ENCODE data around the gene TACO1. TPM values are rescaled to one million over a fixed set of nuclear protein-coding genes. Genes with fewer than 3 reads are reported as not detected.
A peak's percentile ranks its signal among the peaks of the same experiment; 100 is the strongest.

The TACO1 gene
- total and polyA plus RNA-seq, 9 donors = 10.2 to 18.8 (median 17.4) TPM

GRCh38 chr17:63595132-63595531, 5.6 kb upstream of the TACO1 start:
- Histone ChIP-seq H3K4me1 (ENCODE audit: control insufficient read depth, insufficient read depth, low read length) (peaks cover 2% of the 10 kb centered on the region), H3K9me3 (replicated peaks; ENCODE audit: control insufficient read depth, low read depth, low read length) (no peaks in the 10 kb centered on the region), H3K27ac (ENCODE audit: low read length) (no peak overlapping the region), H3K36me3 (ENCODE audit: control insufficient read depth, insufficient read depth, low read length) (peaks cover 29% of the 10 kb centered on the region), H3K27me3 (ENCODE audit: control insufficient read depth, insufficient read depth, low read length) (no peaks in the 10 kb centered on the region), H3K4me3 (ENCODE audit: low read length) (no peak overlapping the region)
- WGBS (ENCODE audit: insufficient coverage) = 100% methylated on average over 2 of the region's 3 CpGs
- DNase-seq = no peak

GRCh38 chr17:63596856-63597586, 3.7 kb upstream of the TACO1 start:
- Histone ChIP-seq H3K27me3 (ENCODE audit: control insufficient read depth, insufficient read depth, low read length) (no peaks in the 10 kb centered on the region), H3K4me1 (ENCODE audit: control insufficient read depth, insufficient read depth, low read length) (peaks cover 12% of the 10 kb centered on the region), H3K27ac (ENCODE audit: low read length) (no peak overlapping the region), H3K36me3 (ENCODE audit: control insufficient read depth, insufficient read depth, low read length) (peaks cover 12% of the 10 kb centered on the region), H3K9me3 (replicated peaks; ENCODE audit: control insufficient read depth, low read depth, low read length) (no peaks in the 10 kb centered on the region), H3K4me3 (ENCODE audit: low read length) (no peak overlapping the region)
- WGBS (ENCODE audit: insufficient coverage) = 60% methylated on average over 1 of the region's 6 CpGs
- no peak for DNase-seq

GRCh38 chr17:63598281-63598680, 2.4 kb upstream of the TACO1 start:
- H3K4me1 ChIP-seq (ENCODE audit: control insufficient read depth, insufficient read depth, low read length) = peaks cover 12% of the 10 kb centered on the region
- H3K27ac ChIP-seq (ENCODE audit: low read length) = no peak overlapping the region
- no peak overlapping the region for H3K4me3 ChIP-seq (ENCODE audit: low read length)
- DNase-seq = no peak
- WGBS (ENCODE audit: insufficient coverage) = no CpG with 5 or more reads among the region's 2 CpGs
- H3K36me3 ChIP-seq (ENCODE audit: control insufficient read depth, insufficient read depth, low read length) = peaks cover 3% of the 10 kb centered on the region
- no peaks in the 10 kb centered on the region for H3K27me3 ChIP-seq (ENCODE audit: control insufficient read depth, insufficient read depth, low read length)
- H3K9me3 ChIP-seq (replicated peaks; ENCODE audit: control insufficient read depth, low read depth, low read length) = no peaks in the 10 kb centered on the region

GRCh38 chr17:63601439-63602371, 1.0 kb downstream of the TACO1 start:
- Histone ChIP-seq H3K4me3 (ENCODE audit: low read length) (peak overlapping the region; percentile 71), H3K36me3 (ENCODE audit: control insufficient read depth, insufficient read depth, low read length) (peaks cover 22% of the 10 kb centered on the region), H3K27me3 (ENCODE audit: control insufficient read depth, insufficient read depth, low read length) (no peaks in the 10 kb centered on the region), H3K9me3 (replicated peaks; ENCODE audit: control insufficient read depth, low read depth, low read length) (no peaks in the 10 kb centered on the region), H3K27ac (ENCODE audit: low read length) (peak overlapping the region; percentile 22), H3K4me1 (ENCODE audit: control insufficient read depth, insufficient read depth, low read length) (peaks cover 12% of the 10 kb centered on the region)
- 17% methylated on average over 1 of the region's 9 CpGs for WGBS (ENCODE audit: insufficient coverage)
- DNase-seq = no peak

GRCh38 chr17:63609816-63610573, 9.3 kb downstream of the TACO1 start:
- H3K27me3 ChIP-seq (ENCODE audit: control insufficient read depth, insufficient read depth, low read length) = no peaks in the 10 kb centered on the region
- WGBS (ENCODE audit: insufficient coverage) = 60% methylated on average over 1 of the region's 6 CpGs
- peaks cover 51% of the 10 kb centered on the region for H3K36me3 ChIP-seq (ENCODE audit: control insufficient read depth, insufficient read depth, low read length)
- H3K9me3 ChIP-seq (replicated peaks; ENCODE audit: control insufficient read depth, low read depth, low read length) = no peaks in the 10 kb centered on the region
- no peak overlapping the region for H3K27ac ChIP-seq (ENCODE audit: low read length)
- no peak overlapping the region for H3K4me3 ChIP-seq (ENCODE audit: low read length)
- DNase-seq = no peak
- no peaks in the 10 kb centered on the region for H3K4me1 ChIP-seq (ENCODE audit: control insufficient read depth, insufficient read depth, low read length)

GRCh38 chr17:63610854-63611253, 10.2 kb downstream of the TACO1 start:
- Histone ChIP-seq H3K27ac (ENCODE audit: low read length) (no peak overlapping the region), H3K4me3 (ENCODE audit: low read length) (no peak overlapping the region), H3K36me3 (ENCODE audit: control insufficient read depth, insufficient read depth, low read length) (peaks cover 42% of the 10 kb centered on the region), H3K4me1 (ENCODE audit: control insufficient read depth, insufficient read depth, low read length) (no peaks in the 10 kb centered on the region), H3K27me3 (ENCODE audit: control insufficient read depth, insufficient read depth, low read length) (no peaks in the 10 kb centered on the region), H3K9me3 (replicated peaks; ENCODE audit: control insufficient read depth, low read depth, low read length) (no peaks in the 10 kb centered on the region)
- no peak for DNase-seq
- 94% methylated on average over 8 of the region's 10 CpGs for WGBS (ENCODE audit: insufficient coverage)

- Histone ChIP-seq H3K27ac (ENCODE audit: low read length) (no peak overlapping the region), H3K36me3 (ENCODE audit: control insufficient read depth, insufficient read depth, low read length) (peaks cover 37% of the 10 kb centered on the region), H3K4me1 (ENCODE audit: control insufficient read depth, insufficient read depth, low read length) (no peaks in the 10 kb centered on the region), H3K27me3 (ENCODE audit: control insufficient read depth, insufficient read depth, low read length) (no peaks in the 10 kb centered on the region), H3K4me3 (ENCODE audit: low read length) (no peak overlapping the region), H3K9me3 (replicated peaks; ENCODE audit: control insufficient read depth, low read depth, low read length) (no peaks in the 10 kb centered on the region)
- no peak for DNase-seq
- 100% methylated on average over 1 of the region's 3 CpGs for WGBS (ENCODE audit: insufficient coverage)
Observed at GRCh38 chr17:63611354-63611753, 10.7 kb downstream of the TACO1 start.

- Histone ChIP-seq H3K27ac (ENCODE audit: low read length) (no peak overlapping the region), H3K27me3 (ENCODE audit: control insufficient read depth, insufficient read depth, low read length) (no peaks in the 10 kb centered on the region), H3K36me3 (ENCODE audit: control insufficient read depth, insufficient read depth, low read length) (peaks cover 18% of the 10 kb centered on the region), H3K4me3 (ENCODE audit: low read length) (no peak overlapping the region), H3K4me1 (ENCODE audit: control insufficient read depth, insufficient read depth, low read length) (no peaks in the 10 kb centered on the region), H3K9me3 (replicated peaks; ENCODE audit: control insufficient read depth, low read depth, low read length) (no peaks in the 10 kb centered on the region)
- no CpG with 5 or more reads among the region's 2 CpGs for WGBS (ENCODE audit: insufficient coverage)
- DNase-seq = no peak
Observed at GRCh38 chr17:63613663-63614062, 13.0 kb downstream of the TACO1 start.

- 2% methylated on average over 5 of the region's 10 CpGs for whole genome bisulfite sequencing (ENCODE audit: insufficient coverage)
- H3K27me3 ChIP-seq (ENCODE audit: control insufficient read depth, insufficient read depth, low read length) = no peaks in the 10 kb centered on the region
- peak overlapping the region; percentile 45 for H3K27ac ChIP-seq (ENCODE audit: low read length)
- peak overlapping the region; percentile 51 for H3K4me3 ChIP-seq (ENCODE audit: low read length)
- no peaks in the 10 kb centered on the region for H3K9me3 ChIP-seq (replicated peaks; ENCODE audit: control insufficient read depth, low read depth, low read length)
- peaks cover 11% of the 10 kb centered on the region for H3K4me1 ChIP-seq (ENCODE audit: control insufficient read depth, insufficient read depth, low read length)
- DNase-seq = no peak
- H3K36me3 ChIP-seq (ENCODE audit: control insufficient read depth, insufficient read depth, low read length) = no peaks in the 10 kb centered on the region
Observed at GRCh38 chr17:63621229-63621683, 20.6 kb downstream of the TACO1 start.

All from muscle of leg (tissue), 11 donors.